HK-2 (cell line): ENCODE measurements around the gene ZNF385C.
"Not testable (repeated sequence)": the region's sequence is repeated elsewhere in the genome, so short reads cannot be mapped to it uniquely, and the experiment has no call there.

Experiments used
- DNase-seq: peaks from one replicate; pipeline ENCODE4 v3.0.0-alpha.2; 2018; ENCODE audit not compliant: unreplicated experiment

ZNF385C gene

GRCh38 chr17:42097691-42098631 lies at the start of gene ZNF385C:
ZNF385C (minus strand) TSS chr17:42098473; CDS start chr17:42063056, 35,417 bp downstream.
- no peak for DNase-seq

GRCh38 chr17:42146911-42147607 lies 48.8 kb upstream of the ZNF385C start:
- no peak for DNase-seq

GRCh38 chr17:42143138-42143537 lies 44.9 kb upstream of the ZNF385C start:
- not testable (repeated sequence) for DNase-seq

GRCh38 chr17:42142371-42142896 lies 44.2 kb upstream of the ZNF385C start:
- DNase-seq, result no peak

GRCh38 chr17:42141382-42141781 lies 43.1 kb upstream of the ZNF385C start:
- no peak for DNase-seq

GRCh38 chr17:42140690-42141089 lies 42.4 kb upstream of the ZNF385C start:
- DNase-seq, result not testable (repeated sequence)

GRCh38 chr17:42138749-42139492 lies 40.6 kb upstream of the ZNF385C start:
- DNase-seq, result no peak

- no peak for DNase-seq
Measured at GRCh38 chr17:42136654-42137051, 38.4 kb upstream of the ZNF385C start.

- peak; percentile 62 for DNase-seq
Measured at GRCh38 chr17:42135664-42136653, 37.7 kb upstream of the ZNF385C start.

- no peak for DNase-seq
Measured at GRCh38 chr17:42135151-42135550, 36.9 kb upstream of the ZNF385C start.

GRCh38 chr17:42133461-42134041 lies 35.3 kb upstream of the ZNF385C start:
- DNase-seq, result no peak

- peak; percentile 80 for DNase-seq
Measured at GRCh38 chr17:42132941-42133340, 34.7 kb upstream of the ZNF385C start.

GRCh38 chr17:42131981-42132432 lies 33.7 kb upstream of the ZNF385C start:
- DNase-seq, result no peak

- no peak for DNase-seq
Measured at GRCh38 chr17:42131232-42131631, 33.0 kb upstream of the ZNF385C start.

GRCh38 chr17:42130310-42130936 lies 32.1 kb upstream of the ZNF385C start:
- DNase-seq, result no peak

- no peak for DNase-seq
Measured at GRCh38 chr17:42129109-42129837, 31.0 kb upstream of the ZNF385C start.

GRCh38 chr17:42127414-42127813 lies 29.1 kb upstream of the ZNF385C start:
- DNase-seq, result no peak

- no peak for DNase-seq
Measured at GRCh38 chr17:42126836-42127235, 28.6 kb upstream of the ZNF385C start.

GRCh38 chr17:42125565-42125964 lies 27.3 kb upstream of the ZNF385C start:
- no peak for DNase-seq
